GM18499 (cell line): ENCODE data around the gene CXCL16.

Experiments
- ATAC-seq: cut with Tn5 transposase; IDR thresholded peaks from one replicate; pipeline ENCODE4 v1.9.1; 2021; ENCODE audit warnings: moderate number of reproducible peaks; ENCODE audit not compliant: insufficient read depth, unreplicated experiment

CXCL16 gene

DNA sequence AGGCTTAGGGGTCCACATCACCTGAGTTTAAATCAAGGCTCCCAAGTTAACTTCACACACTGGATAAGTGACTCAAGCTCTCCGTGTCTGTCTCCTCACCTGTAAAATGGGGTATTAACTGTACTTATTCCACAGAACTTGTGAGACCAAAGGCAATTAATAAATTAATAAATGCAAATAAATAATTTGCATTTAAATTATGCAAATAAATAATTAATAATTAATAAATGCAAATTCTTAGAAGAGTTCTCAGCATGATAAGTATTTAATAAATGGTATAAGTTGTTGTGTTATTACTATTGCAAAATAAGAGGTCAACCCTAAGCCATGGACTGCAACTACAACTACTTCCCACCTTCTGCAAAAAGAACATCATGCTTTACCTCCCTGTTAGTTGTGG, 13.7 kb upstream of the CXCL16 start:
- no peak for ATAC-seq

DNA sequence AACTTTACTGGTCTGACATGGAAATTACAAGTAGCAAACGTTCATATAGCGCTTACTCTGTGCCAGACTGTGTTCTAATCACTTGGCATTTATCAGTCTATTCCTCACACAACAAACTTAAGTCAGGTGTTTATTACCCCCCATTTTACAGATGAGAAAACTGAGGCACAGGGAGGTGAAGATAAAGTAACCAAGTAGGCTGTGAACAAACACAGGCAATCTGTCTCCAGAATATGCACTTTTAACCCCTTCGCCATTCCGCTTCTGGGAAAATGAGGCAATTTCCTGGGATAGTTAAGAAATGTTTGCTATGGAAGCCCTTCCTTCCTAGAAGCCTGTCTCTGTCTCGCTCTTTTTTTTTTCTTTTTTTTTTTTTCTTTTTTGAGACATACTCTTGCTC, 12.2 kb upstream of the CXCL16 start:
- no peak for ATAC-seq

DNA sequence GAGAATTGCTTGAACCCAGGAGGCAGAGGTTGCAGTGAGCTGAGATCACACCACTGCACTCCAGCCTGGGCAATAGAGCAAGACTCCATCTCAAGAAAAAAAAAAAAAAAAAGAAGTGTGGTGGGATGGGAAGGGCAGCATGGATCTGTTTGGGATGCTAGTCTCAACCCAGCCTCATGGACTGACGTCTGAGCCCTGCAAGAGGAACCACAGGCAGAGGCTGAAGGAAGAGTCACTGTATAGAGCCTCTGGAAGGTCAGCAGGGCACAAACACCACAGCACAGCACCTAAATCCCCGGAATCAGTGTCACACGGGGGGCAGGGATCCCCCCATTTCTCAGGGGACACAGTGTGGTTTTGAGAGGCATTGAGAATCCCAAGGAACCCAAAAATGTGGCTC, 10.9 kb upstream of the CXCL16 start:
- no peak for ATAC-seq

DNA sequence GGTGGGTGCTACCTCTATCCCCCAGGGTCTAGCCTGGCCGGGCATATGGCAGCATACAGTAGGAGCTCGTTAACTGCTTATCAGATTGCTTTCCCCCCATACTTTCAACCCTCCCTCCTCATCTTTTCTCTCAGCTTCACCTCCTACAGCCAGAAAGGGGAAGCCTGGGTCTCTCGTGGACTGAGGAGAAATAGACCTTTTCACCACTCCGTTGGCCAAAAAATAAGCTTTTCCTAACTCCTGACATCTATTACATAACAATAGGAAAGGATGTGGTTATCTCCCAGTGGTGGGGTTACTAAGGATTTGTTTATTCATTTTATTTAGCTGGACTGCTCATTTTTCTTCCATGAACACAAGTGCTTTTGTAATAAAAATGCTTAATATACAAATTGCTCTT, 9.0 kb upstream of the CXCL16 start:
- ATAC-seq = no peak

DNA sequence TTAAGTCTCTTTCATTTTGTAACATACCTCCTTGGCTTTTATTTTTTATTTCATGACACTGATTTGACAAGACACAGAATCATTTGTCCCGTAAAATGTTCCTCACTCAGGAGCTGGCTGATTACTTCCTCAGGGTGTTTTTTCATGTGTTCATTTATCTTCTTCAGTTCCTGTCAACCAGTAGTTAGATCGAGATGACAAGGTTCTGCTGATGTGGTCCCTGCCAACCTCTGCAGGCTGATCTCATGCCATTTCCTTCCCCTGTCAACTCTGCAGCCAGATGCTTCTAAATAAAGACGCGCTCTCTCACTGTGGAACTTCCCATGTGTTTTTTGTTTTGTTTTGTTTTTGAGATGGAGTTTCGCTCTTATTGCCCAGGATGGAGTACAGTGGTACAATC, 8.1 kb upstream of the CXCL16 start:
- ATAC-seq = no peak

DNA sequence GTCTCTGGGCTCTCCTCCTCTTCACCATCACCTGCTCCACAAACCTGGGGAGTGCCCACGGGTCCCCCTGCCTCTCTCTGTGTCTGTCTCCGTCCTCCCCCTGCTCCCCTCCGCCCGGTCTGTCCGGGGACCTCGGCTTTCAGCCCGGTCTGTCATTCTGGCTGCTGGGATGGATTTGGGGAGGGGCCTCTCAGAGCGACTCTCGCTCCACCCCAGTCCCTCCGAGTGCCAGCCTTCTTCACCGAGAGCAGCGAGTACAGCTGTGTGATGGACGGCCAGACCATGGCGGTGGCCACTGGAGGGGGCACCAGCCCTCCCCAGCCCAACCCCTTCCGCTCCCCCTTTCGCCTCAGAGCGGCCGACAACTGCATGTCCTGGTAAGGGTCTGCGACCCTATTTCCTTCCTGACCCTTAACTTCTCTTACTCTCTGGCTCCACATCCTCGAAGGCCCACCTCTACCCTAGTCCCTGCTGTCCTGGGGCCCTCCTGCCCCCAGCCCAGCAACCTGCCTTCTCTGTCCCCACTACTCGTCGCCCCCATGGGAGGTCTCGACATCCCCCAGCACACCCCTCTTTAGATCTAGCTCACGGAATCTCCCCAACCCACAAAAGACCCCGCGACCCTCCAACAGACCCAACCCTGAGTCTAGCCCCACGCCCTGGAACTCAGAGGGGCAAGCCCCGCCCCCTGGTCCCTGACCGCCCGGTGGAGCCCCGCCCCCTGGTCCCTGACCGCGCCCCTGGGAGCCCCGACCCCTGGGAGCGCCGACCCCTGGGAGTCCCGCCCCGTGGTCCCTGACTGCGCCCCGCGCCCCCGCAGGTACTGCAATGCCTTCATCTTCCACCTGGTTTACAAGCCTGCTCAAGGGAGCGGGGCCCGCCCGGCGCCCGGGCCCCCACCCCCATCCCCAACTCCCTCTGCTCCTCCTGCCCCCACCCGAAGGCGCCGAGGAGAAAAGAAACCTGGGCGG, 5.6 kb upstream of the CXCL16 start:
- no peak for ATAC-seq

DNA sequence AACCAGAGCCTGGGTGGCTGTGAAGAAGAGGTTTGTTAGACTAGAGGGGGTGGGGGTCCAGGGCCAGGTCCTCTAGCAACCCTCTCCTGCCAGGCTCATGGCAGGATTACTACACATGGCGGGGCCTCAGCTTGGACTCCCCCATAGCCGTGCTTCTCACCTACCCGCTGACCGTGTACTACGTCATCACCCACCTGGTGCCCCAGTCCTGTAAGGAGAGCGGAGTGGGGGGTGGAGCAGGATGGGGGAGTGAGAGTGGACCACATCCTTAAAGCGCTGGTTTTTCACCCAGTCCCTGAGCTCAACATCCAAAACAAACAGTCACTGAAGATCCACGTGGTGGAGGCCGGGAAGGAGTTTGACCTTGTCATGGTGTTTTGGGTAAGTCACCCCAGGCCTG, 4.2 kb upstream of the CXCL16 start:
- no peak for ATAC-seq

DNA sequence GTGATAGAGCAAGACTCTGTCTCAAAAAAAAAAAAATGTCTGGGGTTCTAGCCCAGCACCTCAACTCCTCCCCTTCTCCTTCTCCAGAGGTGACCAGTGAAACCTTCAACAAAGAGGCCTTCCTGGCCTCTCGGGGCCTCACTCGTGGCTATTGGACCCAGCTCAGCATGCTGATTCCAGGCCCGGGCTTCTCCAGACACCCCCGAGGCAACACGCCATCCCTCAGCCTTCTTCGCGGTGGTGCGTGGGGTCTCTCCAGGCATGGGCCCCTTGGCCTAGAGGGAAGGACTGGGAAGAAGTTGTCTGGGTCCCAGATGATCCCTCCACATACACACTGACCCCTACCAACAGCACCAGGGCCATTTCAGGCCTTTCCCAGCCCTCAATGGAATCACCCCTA, 3.5 kb upstream of the CXCL16 start:
- ATAC-seq = no peak

DNA sequence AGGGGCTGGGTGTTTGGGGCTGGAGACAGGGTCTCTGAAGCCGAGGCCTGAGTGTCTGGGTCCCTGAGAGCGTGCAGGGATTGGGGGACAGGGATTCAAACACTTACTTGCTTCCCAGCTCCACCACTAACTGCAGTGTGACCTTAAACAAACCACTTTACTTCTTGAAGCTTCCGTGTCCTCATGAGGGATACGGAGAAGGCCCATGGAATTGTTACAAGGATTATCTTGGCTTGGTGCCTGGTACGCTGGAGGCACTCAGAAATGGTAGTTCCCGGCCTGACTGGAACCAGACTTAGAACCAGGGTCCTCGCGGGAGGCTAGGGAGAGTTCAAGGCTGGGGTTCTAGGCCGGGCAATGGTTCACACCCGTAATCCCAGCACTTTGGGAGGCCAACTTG, 2.9 kb upstream of the CXCL16 start:
- ATAC-seq = no peak

DNA sequence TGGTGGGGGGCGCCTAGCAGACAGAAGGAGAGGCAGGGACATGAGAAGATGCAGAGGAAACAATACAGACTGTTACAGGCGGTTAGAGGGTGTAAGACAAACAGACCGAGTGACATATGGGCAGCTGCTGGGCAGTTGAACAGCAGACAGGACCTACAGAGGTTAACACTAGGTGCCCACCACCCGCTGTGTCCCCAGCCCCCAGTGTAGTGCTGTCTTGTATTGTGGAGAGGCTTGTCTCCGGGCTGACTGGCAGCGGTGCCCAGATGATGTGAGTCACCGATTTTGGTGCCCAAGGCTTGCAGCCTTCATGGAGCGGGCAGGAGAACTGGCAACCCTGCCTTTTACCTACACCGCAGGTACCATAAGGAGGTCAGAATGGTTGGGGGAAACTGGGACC, 2.4 kb upstream of the CXCL16 start:
- ATAC-seq = no peak

DNA sequence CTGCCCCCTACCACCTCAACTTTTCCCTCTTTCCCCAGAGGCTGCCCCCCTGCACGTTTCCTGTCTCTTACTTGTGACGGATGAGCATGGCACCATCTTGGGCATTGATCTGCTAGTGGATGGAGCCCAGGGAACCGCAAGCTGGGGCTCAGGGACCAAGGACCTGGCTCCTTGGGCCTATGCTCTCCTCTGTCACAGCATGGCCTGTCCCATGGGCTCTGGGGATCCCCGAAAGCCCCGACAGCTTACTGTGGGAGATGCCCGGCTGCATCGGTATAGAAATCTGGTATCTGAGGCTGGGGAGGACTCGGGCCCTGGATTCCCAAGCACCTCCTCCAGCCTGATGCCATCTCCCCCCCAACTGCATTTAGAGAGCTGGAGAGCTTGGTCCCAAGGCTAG, 1.8 kb upstream of the CXCL16 start:
- ATAC-seq = no peak

DNA sequence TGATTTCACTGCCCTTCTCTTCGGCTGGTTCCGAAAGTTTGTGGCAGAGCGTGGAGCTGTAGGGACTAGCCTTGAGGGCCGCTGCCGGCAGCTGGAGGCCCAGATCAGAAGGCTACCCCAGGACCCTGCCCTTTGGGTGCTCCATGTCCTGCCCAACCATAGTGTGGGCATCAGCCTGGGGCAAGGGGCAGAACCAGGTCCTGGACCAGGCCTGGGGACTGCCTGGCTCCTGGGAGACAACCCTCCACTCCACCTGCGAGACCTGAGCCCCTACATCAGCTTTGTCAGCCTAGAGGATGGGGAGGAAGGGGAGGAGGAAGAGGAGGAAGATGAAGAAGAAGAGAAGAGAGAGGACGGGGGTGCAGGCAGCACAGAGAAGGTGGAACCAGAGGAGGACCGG, 856 bp upstream of the CXCL16 start:
- no peak for ATAC-seq

DNA sequence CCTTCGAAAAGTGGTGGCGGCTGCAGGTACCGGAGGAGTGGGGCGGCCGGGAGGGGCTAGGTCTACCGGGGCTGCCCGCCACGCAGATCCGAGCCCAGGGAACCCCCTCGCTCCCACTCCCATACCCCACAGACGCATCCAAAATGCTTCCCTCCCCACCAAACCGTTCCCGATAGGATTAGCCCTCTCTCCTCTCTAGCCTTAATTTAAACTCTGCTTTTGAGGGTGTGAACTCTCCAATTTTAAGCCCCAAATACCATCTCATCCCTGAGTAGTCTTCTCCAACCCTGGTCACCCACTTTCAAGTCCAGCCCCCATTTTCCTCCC, 260 bp upstream of the CXCL16 start:
- ATAC-seq = no peak

DNA sequence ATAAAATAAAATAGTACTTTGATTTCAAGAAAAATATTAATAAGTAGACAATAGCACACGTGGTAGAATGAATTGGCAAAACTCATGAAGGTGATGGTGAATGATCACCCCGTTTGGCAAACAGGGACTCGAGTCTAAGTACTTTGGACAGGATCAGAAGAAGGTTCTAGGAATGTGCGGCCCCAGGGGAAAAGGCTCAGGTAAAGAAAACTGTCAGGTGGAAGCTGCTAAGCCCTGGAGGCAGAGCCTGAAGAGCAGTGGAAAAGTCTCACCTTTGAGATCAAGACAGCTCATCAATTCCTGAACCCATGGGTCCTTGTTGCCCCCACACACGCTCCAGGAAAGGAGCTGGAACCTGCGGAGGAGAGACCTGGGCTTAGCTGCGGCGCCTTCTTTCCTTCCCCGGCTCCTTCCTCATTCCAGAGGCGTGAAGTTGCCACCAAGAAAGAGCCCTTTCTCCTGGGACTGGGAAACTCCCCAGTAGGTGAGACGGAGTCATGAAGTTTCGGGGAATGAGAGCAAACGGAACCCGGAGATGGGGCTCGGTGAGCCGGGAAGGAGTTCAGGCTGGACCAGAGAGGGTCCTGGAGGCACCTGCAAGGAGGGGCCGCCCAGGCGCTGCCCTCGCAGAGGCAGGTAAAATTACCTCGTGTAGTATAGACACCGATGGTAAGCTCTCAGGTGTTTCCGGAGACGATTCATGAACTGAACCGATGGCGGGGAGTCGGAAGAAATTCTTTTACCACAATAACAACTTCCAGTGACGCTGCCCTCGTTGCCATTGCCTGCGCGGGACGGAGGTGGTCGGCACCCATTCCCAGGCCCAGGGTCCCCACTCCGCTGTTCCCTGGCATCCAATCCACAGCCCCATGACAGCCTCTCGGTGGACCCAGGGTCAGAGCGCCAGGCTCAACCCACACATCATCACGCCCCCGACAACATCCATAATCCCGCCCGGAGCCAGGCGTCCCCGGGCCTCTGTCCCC, 1.3 kb downstream of the CXCL16 start:
- no peak for ATAC-seq

DNA sequence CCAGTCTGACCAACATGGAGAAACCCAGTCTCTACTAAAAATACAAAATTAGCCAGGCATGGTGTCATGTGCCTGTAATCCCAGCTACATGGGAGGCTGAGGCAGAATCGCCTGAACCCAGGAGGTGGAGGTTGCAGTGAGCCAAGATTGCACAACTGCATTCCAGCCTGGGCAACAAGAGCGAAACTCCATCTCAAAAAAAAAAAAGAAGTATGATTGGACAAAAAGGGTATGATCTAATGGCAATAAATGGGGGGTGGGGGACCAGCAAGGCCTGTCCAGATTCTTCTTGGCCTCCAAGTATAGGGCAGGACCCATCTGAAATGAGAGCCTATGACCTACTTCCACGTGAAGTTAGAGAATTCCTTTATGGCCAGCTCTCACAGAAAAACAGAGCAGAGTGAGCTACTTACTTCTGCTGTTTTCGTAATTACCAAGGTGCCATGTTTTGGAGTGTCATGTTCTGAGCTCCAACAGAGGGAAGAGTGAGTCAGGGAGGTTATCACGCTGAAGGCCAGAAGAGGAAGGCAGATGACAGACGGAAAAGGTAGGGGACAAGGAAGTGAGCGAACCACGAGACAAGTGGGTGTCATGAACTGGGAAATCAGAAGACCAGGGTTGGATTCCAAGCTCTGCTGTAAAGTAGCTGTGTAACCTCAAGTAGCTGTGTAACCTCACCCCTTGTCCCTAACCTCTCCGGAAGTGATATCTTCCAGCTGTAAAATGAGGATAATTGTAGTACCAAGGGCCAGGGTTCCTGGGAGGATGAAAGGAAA, 3.7 kb downstream of the CXCL16 start:
- ATAC-seq = no peak

DNA sequence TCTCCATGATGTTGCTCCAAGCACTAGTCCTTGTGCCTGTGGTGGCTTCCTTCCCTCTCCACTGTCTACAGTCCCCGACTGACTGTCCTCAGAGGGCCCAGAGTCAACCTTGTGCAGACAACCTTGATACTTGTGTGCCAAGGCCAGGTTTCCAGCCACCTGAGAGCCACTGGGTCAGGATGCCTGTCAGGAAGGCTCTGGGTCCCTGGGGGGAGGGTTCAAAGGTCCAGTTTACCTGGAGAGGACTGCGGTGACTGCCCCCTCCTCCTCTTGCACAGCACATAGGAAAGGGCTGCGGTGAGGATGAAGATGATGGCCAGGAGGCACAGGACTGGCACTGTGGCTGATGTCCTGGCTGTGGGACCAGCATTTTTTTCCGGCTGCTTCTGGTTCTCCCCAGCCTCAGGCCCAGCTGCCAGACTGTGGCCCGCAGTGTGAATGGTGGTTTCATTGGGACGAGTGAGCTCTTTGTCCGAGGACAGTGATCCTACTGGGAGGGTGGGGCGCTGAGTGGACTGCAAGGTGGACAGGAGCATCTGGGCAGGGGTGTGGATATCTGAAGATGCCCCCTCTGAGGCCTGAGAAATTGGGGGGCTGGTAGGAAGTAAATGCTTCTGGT, 4.8 kb downstream of the CXCL16 start:
- no peak for ATAC-seq

DNA sequence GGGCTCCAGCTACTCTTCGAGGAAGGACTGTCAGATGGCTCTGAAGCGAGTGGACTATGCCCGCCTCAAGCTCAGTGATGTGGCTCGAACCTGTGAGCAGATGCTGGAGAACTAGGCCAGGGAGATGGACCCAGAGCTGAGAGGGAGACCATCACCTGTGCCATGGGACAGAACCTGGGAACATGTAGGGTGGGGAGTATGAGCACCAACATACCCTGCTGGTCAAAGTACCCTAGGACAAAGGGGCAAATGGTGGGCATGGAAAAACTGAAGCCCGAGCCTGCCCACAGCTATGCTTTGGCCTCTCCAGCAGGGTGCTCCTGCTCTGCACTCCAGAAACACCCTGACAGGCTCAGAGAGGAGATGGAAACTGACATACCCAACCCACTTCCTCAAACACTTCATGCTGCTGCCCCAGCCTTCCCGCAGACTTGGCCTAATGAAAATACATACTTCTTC, 6.6 kb downstream of the CXCL16 start:
- ATAC-seq = no peak

DNA sequence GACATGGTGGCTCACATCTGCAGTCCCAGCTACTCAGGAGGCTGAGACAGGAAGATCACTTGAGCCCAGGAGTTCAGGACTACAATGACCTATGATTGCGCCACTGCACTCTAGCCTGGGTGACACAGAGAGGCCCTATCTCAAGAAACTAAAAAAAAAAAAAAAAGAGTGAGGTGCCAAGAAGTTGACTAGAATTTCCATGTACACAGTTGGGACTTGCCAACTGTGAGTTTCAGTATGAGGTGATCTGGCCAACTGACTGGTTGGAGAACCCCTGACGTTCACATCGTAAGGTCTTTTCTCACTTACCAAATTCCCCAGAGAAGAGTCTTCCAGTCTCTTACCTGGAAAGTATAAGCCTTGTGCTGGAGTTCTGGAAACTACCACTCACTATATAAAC, 11.6 kb downstream of the CXCL16 start:
- no peak for ATAC-seq

DNA sequence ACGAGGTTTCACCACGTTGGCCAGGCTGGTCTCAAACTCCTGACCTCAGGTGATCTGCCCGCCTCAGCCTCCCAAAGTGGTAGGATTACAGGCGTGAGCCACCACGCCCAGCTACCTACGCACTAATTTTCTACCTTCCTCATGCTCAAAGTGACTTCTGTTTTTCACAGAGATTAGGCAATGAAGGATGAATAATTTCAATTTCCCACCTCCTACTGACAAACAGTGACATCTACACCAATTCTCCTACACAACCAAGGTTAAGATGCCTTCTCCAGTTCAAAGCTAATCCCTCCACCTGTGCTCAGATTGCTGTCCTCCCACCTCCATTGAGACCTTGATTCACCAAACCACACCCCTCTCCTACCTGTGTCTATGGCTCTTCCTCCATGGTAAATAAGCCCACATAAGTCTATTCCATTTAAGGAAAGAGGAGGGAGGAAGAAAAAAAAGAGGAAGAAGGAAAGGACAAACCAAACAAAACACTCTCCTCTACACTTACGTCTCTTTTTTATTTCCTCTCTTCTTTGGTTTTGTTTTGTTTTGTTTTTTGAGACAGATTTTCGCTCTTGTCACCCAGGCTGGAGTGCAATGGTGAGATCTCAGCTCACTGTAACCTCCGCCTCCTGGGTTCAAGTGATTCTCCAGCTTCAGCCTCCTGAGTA, 13.9 kb downstream of the CXCL16 start:
- no peak for ATAC-seq

DNA sequence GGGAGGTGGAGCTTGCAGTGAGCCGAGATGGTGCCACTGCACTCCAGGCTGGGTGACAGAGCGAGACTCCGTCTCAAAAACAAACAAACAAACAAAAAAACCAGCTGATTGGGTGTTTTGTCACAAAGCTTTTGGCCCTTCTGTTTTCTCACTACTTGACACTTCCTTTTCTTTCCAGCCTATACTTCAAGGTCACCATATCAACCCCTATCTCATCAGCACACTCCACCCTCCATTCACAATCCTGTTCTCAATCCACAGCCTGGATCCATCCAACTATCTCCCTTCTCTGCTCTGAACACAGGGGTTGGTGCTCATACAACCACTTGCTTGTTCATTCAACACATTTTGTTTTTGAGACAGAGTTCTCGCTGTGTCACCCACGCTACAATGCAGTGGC, 15.1 kb downstream of the CXCL16 start:
- ATAC-seq = no peak
